GM23338 (cell line): ENCODE results near the gene NEURL3. TPM values are rescaled to one million over a fixed set of nuclear protein-coding genes. Genes with fewer than 3 reads are reported as not detected.

ENCODE experiments used
- ATAC-seq: fragments of 200-7000 bp; cut with Tn5 transposase; 3 replicates; pipeline ENCODE4 v1.9.1; 2020
- DNase-seq: peaks from one replicate; pipeline ENCODE4 v3.0.0-alpha.2; 2015; ENCODE audit warnings: low spot score
- H2AFZ ChIP-seq: fragments of 200-600 bp; sonication (generic); 2 replicates; pipeline ENCODE4 v1.8.0; 2016; ENCODE audit warnings: antibody characterized with exemption, mild to moderate bottlenecking, moderate library complexity
- H3F3A ChIP-seq: fragments of 200-600 bp; sonication (generic); replicated peaks from 2 replicates; pipeline ENCODE4 v1.8.0; 2017; ENCODE audit warnings: antibody characterized with exemption, mixed run types, low read depth
- H3K27ac ChIP-seq: fragments of 200-600 bp; sonication (generic); 2 replicates; pipeline ENCODE4 v1.6.1; 2016; ENCODE audit warnings: low read depth
- H3K27me3 ChIP-seq: fragments of 200-600 bp; sonication (generic); 2 replicates; pipeline ENCODE4 v1.8.0; 2016; ENCODE audit warnings: mild to moderate bottlenecking, mixed run types, moderate library complexity; ENCODE audit not compliant: insufficient read depth
- H3K36me3 ChIP-seq: fragments of 200-600 bp; sonication (generic); 2 replicates; pipeline ENCODE4 v1.8.0; 2016; ENCODE audit warnings: mild to moderate bottlenecking; ENCODE audit not compliant: insufficient read depth
- H3K4me1 ChIP-seq: fragments of 200-600 bp; sonication (generic); 2 replicates; pipeline ENCODE4 v1.8.0; 2016; ENCODE audit warnings: mild to moderate bottlenecking, moderate library complexity; ENCODE audit not compliant: insufficient read depth
- H3K4me2 ChIP-seq: fragments of 200-600 bp; sonication (generic); 2 replicates; pipeline ENCODE4 v1.7.1; 2017; ENCODE audit warnings: mixed run types
- H3K4me3 ChIP-seq: fragments of 200-600 bp; sonication (generic); 2 replicates; pipeline ENCODE4 v1.6.1; 2016; ENCODE audit warnings: mixed run types
- H3K79me2 ChIP-seq: fragments of 200-600 bp; sonication (generic); replicated peaks from 2 replicates; pipeline ENCODE4 v1.8.0; 2017; ENCODE audit warnings: mild to moderate bottlenecking; ENCODE audit not compliant: insufficient read depth
- H3K9me2 ChIP-seq: fragments of 200-600 bp; sonication (generic); 2 replicates; pipeline ENCODE4 v1.8.0; 2017; ENCODE audit not compliant: insufficient read depth
- H4K20me1 ChIP-seq: fragments of 200-600 bp; sonication (generic); replicated peaks from 2 replicates; pipeline ENCODE4 v1.8.0; 2017; ENCODE audit warnings: mild to moderate bottlenecking; ENCODE audit not compliant: insufficient read depth
- H3K27ac Mint-ChIP-seq: 2 replicates; pipeline ENCODE4 v1.8.0; 2020; ENCODE audit warnings: inconsistent platforms, mild to moderate bottlenecking, moderate library complexity, mixed read lengths
- H3K27me3 Mint-ChIP-seq: 3 replicates; pipeline ENCODE4 v1.8.0; 2022; ENCODE audit warnings: low read depth, mild to moderate bottlenecking, moderate library complexity, mixed read lengths, inconsistent platforms; ENCODE audit not compliant: insufficient read depth, poor library complexity
- H3K36me3 Mint-ChIP-seq: 3 replicates; pipeline ENCODE4 v1.8.0; 2021; ENCODE audit warnings: low read depth, mild to moderate bottlenecking, inconsistent platforms, moderate library complexity, mixed read lengths
- H3K4me1 Mint-ChIP-seq: 3 replicates; pipeline ENCODE4 v1.8.0; 2020; ENCODE audit warnings: mild to moderate bottlenecking, inconsistent platforms, mixed read lengths
- H3K4me3 Mint-ChIP-seq: 3 replicates; pipeline ENCODE4 v1.8.0; 2021; ENCODE audit warnings: moderate library complexity, mild to moderate bottlenecking, inconsistent platforms, mixed read lengths
- H3K9me3 Mint-ChIP-seq: 3 replicates; pipeline ENCODE4 v1.8.0; 2020; ENCODE audit warnings: moderate library complexity, mild to moderate bottlenecking, inconsistent platforms, mixed read lengths
- CREB1 ChIP-seq: fragments of 250-450 bp; sonication (Bioruptor Pico); IDR thresholded peaks from 2 replicates; pipeline ENCODE4 v1.5.0; 2020; ENCODE audit warnings: low read depth, mild to moderate bottlenecking, moderate library complexity
- EZH2 ChIP-seq: fragments of 200-600 bp; sonication (generic); IDR thresholded peaks from one replicate; pipeline ENCODE4 v1.8.0; 2017; ENCODE audit warnings: antibody characterized with exemption, mild to moderate bottlenecking, low read depth; ENCODE audit not compliant: unreplicated experiment
- EZH2phosphoT487 ChIP-seq: fragments of 200-600 bp; sonication (generic); IDR thresholded peaks from one replicate; pipeline ENCODE4 v1.8.1; 2018; ENCODE audit warnings: antibody characterized with exemption; ENCODE audit not compliant: unreplicated experiment
- JUNB ChIP-seq: IDR thresholded peaks from one replicate; pipeline ENCODE4 v1.6.1; 2016; ENCODE audit warnings: antibody characterized with exemption; ENCODE audit not compliant: unreplicated experiment
- NANOG ChIP-seq: IDR thresholded peaks from 2 replicates; pipeline ENCODE4 v1.6.1; 2016; ENCODE audit warnings: antibody characterized with exemption, borderline replicate concordance
- POLR2AphosphoS5 ChIP-seq: IDR thresholded peaks from 2 replicates; pipeline ENCODE4 v1.6.1; 2016; ENCODE audit warnings: antibody characterized with exemption, low read depth
- STAT1 ChIP-seq: IDR thresholded peaks from one replicate; pipeline ENCODE4 v1.6.1; 2016; ENCODE audit warnings: antibody characterized with exemption; ENCODE audit not compliant: unreplicated experiment
- ZNF114 ChIP-seq: fragments of 250-450 bp; sonication (Bioruptor Pico); IDR thresholded peaks from 2 replicates; pipeline ENCODE4 v1.5.0; 2020; ENCODE audit warnings: mild to moderate bottlenecking, moderate library complexity
- ZNF331 ChIP-seq: fragments of 250-450 bp; sonication (Bioruptor Pico); IDR thresholded peaks from 2 replicates; pipeline ENCODE4 v1.5.0; 2020; ENCODE audit warnings: low read depth, mild to moderate bottlenecking, moderate library complexity
- polyA plus RNA-seq: library from polyadenylated mRNA; unstranded; fragments of >200 nt; fragmentation: Nextera tagmentation; extraction: Ambion mirVana; gene quantifications from 2 replicates; pipeline ENCODE4 v1.2.1, GENCODE V29; 2016
- total RNA-seq: library from RNA; depleted of rRNA; stranded (reverse); fragments of >200 nt; shearing (Covaris generic); gene quantifications from 2 replicates; pipeline ENCODE4 v1.2.3, GENCODE V29; 2014
- TF ChIP-seq, protein P1 (sequence below): IDR thresholded peaks from one replicate; pipeline ENCODE4 v1.6.1; 2018; ENCODE audit warnings: antibody characterized with exemption; ENCODE audit not compliant: unreplicated experiment
- TF ChIP-seq, protein P2 (sequence below): fragments of 250-450 bp; sonication (Bioruptor Pico); IDR thresholded peaks from 2 replicates; pipeline ENCODE4 v1.5.0; 2020; ENCODE audit warnings: mild to moderate bottlenecking, moderate library complexity
- TF ChIP-seq, protein P3 (sequence below): IDR thresholded peaks from 2 replicates; pipeline ENCODE4 v1.6.1; 2016; ENCODE audit warnings: antibody characterized with exemption
- TF ChIP-seq, protein P4 (sequence below), 2 experiments: fragments of 200-600 bp in 1 of 2; sonication (generic) in 1 of 2; conservative IDR thresholded peaks; 2 replicates each; pipeline versions ENCODE4 v1.5.1 to v1.6.1; 2016 to 2017; ENCODE audit warnings: antibody characterized with exemption in 2 of 2, low read depth in 2 of 2, mild to moderate bottlenecking in 2 of 2, moderate library complexity in 1 of 2

Gene NEURL3
- total and polyA plus RNA-seq, 2 experiments from 2014 or later = 0.21 TPM; not detected in 1

DNA sequence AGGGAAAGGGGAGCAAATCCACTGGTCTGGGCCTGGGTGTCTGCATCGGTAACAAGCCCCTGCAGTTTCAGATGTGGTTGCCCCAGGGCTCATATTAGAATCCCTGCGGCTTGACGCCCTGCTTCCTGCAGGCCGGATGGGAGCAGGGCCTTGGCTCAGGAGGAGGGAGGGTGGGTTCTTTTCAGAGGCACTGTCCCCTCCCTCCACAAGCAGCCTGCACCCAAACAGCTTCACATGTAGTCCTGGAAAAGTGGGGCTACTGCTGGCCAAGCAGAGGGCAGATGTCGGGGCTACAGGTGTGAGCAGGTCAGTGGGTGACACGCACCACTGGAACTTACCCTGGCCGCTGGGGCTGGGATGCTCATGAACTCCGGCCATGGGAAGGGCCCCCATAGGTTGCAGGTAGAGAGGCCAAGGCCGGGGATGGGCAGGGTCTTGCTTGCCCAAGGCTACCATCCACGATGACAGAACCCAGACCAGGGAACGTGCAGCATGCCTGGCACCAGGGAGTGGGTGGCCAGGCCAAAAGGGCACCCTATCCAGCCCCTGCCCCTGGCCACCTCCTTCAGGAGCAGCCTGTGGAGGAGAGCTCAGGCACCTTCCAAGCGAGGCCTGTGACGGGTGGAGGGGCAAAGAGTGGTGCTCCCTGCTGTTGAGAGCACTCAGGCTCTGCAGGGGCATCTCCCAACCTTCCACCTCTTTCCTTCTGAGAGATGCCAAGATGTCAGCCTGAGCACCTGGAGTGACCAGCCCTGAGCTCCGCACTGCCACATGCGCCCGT, 48.2 kb upstream of the NEURL3 start:
- Mint-ChIP-seq H3K36me3 (no peaks in the 10 kb centered on the region), H3K27ac (no peak overlapping the region), H3K27me3 (peaks cover 15% of the 10 kb centered on the region), H3K9me3 (peaks cover 3% of the 10 kb centered on the region; the same call in 2 of the 3 replicates), H3K4me1 (peaks cover 20% of the 10 kb centered on the region), H3K4me3 (no peak overlapping the region)
- Histone ChIP-seq H3K79me2 (no peaks in the 10 kb centered on the region), H3K4me2 (no peak overlapping the region), H2AFZ (no peak overlapping the region), H3K4me1 (0 out of 2 replicates have a peak, but pooled peaks cover 2% of the 10 kb centered on the region), H3K27me3 (no peaks in the 10 kb centered on the region), H3K4me3 (no peak overlapping the region), H3F3A (no peaks in the 10 kb centered on the region), H4K20me1 (no peaks in the 10 kb centered on the region), H3K9me2 (no peaks in the 10 kb centered on the region), H3K27ac (no peak overlapping the region), H3K36me3 (no peaks in the 10 kb centered on the region)
- no peak for ATAC-seq
- TF ChIP-seq POLR2AphosphoS5 (no peak), CREB1 (CRISPR knock-in tag) (no peak), STAT1 (no peak), EZH2phosphoT487 (no peak), EZH2 (no peak), ZNF114 (CRISPR knock-in tag) (no peak), ZNF331 (CRISPR knock-in tag) (no peak), NANOG (no peak), JUNB (no peak)
- TF ChIP-seq, protein P1, sequence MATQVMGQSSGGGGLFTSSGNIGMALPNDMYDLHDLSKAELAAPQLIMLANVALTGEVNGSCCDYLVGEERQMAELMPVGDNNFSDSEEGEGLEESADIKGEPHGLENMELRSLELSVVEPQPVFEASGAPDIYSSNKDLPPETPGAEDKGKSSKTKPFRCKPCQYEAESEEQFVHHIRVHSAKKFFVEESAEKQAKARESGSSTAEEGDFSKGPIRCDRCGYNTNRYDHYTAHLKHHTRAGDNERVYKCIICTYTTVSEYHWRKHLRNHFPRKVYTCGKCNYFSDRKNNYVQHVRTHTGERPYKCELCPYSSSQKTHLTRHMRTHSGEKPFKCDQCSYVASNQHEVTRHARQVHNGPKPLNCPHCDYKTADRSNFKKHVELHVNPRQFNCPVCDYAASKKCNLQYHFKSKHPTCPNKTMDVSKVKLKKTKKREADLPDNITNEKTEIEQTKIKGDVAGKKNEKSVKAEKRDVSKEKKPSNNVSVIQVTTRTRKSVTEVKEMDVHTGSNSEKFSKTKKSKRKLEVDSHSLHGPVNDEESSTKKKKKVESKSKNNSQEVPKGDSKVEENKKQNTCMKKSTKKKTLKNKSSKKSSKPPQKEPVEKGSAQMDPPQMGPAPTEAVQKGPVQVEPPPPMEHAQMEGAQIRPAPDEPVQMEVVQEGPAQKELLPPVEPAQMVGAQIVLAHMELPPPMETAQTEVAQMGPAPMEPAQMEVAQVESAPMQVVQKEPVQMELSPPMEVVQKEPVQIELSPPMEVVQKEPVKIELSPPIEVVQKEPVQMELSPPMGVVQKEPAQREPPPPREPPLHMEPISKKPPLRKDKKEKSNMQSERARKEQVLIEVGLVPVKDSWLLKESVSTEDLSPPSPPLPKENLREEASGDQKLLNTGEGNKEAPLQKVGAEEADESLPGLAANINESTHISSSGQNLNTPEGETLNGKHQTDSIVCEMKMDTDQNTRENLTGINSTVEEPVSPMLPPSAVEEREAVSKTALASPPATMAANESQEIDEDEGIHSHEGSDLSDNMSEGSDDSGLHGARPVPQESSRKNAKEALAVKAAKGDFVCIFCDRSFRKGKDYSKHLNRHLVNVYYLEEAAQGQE = no peak
- TF ChIP-seq, protein P2, sequence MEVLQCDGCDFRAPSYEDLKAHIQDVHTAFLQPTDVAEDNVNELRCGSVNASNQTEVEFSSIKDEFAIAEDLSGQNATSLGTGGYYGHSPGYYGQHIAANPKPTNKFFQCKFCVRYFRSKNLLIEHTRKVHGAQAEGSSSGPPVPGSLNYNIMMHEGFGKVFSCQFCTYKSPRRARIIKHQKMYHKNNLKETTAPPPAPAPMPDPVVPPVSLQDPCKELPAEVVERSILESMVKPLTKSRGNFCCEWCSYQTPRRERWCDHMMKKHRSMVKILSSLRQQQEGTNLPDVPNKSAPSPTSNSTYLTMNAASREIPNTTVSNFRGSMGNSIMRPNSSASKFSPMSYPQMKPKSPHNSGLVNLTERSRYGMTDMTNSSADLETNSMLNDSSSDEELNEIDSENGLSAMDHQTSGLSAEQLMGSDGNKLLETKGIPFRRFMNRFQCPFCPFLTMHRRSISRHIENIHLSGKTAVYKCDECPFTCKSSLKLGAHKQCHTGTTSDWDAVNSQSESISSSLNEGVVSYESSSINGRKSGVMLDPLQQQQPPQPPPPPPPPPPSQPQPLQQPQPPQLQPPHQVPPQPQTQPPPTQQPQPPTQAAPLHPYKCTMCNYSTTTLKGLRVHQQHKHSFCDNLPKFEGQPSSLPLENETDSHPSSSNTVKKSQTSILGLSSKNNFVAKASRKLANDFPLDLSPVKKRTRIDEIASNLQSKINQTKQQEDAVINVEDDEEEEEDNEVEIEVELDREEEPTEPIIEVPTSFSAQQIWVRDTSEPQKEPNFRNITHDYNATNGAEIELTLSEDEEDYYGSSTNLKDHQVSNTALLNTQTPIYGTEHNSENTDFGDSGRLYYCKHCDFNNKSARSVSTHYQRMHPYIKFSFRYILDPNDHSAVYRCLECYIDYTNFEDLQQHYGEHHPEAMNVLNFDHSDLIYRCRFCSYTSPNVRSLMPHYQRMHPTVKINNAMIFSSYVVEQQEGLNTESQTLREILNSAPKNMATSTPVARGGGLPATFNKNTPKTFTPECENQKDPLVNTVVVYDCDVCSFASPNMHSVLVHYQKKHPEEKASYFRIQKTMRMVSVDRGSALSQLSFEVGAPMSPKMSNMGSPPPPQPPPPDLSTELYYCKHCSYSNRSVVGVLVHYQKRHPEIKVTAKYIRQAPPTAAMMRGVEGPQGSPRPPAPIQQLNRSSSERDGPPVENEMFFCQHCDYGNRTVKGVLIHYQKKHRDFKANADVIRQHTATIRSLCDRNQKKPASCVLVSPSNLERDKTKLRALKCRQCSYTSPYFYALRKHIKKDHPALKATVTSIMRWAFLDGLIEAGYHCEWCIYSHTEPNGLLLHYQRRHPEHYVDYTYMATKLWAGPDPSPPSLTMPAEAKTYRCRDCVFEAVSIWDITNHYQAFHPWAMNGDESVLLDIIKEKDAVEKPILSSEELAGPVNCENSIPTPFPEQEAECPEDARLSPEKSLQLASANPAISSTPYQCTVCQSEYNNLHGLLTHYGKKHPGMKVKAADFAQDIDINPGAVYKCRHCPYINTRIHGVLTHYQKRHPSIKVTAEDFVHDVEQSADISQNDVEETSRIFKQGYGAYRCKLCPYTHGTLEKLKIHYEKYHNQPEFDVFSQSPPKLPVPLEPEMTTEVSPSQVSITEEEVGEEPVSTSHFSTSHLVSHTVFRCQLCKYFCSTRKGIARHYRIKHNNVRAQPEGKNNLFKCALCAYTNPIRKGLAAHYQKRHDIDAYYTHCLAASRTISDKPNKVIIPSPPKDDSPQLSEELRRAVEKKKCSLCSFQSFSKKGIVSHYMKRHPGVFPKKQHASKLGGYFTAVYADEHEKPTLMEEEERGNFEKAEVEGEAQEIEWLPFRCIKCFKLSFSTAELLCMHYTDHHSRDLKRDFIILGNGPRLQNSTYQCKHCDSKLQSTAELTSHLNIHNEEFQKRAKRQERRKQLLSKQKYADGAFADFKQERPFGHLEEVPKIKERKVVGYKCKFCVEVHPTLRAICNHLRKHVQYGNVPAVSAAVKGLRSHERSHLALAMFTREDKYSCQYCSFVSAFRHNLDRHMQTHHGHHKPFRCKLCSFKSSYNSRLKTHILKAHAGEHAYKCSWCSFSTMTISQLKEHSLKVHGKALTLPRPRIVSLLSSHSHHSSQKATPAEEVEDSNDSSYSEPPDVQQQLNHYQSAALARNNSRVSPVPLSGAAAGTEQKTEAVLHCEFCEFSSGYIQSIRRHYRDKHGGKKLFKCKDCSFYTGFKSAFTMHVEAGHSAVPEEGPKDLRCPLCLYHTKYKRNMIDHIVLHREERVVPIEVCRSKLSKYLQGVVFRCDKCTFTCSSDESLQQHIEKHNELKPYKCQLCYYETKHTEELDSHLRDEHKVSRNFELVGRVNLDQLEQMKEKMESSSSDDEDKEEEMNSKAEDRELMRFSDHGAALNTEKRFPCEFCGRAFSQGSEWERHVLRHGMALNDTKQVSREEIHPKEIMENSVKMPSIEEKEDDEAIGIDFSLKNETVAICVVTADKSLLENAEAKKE = no peak
- TF ChIP-seq, protein P3, sequence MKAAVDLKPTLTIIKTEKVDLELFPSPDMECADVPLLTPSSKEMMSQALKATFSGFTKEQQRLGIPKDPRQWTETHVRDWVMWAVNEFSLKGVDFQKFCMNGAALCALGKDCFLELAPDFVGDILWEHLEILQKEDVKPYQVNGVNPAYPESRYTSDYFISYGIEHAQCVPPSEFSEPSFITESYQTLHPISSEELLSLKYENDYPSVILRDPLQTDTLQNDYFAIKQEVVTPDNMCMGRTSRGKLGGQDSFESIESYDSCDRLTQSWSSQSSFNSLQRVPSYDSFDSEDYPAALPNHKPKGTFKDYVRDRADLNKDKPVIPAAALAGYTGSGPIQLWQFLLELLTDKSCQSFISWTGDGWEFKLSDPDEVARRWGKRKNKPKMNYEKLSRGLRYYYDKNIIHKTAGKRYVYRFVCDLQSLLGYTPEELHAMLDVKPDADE = no peak
- TF ChIP-seq, protein P4, sequence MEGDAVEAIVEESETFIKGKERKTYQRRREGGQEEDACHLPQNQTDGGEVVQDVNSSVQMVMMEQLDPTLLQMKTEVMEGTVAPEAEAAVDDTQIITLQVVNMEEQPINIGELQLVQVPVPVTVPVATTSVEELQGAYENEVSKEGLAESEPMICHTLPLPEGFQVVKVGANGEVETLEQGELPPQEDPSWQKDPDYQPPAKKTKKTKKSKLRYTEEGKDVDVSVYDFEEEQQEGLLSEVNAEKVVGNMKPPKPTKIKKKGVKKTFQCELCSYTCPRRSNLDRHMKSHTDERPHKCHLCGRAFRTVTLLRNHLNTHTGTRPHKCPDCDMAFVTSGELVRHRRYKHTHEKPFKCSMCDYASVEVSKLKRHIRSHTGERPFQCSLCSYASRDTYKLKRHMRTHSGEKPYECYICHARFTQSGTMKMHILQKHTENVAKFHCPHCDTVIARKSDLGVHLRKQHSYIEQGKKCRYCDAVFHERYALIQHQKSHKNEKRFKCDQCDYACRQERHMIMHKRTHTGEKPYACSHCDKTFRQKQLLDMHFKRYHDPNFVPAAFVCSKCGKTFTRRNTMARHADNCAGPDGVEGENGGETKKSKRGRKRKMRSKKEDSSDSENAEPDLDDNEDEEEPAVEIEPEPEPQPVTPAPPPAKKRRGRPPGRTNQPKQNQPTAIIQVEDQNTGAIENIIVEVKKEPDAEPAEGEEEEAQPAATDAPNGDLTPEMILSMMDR (conservative IDR thresholded peaks at IDR 0.05; ENCODE audit: low read depth in 2 of 2) = no peak
- no peak for DNase-seq
